Measurements from ENCODE around the gene MFAP2.

Gene MFAP2

DNA sequence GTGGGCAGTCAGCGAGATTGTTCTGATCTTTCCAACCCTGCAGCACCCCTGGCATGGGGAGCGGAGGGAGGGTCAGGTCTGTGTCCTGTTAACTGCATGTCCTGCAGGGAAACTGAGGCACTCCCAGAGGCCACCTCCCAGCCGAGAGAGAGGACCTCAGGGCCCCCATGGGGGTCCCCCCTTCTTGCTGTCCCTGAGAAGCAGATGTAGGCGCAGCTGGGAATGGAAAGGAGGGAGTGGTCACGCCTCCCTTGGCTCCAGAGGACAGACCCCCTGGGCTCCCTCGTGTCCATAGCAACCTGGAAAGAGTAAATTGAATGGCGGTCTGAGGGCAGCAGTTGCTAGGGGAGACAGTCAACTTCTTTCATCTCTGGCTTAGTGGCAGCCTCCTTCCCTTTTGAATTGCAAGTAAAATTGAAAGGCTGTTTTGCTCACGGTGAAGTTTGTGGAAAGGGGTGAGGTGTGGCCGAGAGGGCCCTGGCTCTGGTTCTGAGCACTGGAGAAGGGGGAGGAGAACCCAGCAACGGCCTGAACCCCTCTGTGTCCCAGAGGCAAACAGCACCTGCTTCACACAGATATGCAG, 53.8 kb downstream of the MFAP2 start:
- DNase-seq = no peak

DNA sequence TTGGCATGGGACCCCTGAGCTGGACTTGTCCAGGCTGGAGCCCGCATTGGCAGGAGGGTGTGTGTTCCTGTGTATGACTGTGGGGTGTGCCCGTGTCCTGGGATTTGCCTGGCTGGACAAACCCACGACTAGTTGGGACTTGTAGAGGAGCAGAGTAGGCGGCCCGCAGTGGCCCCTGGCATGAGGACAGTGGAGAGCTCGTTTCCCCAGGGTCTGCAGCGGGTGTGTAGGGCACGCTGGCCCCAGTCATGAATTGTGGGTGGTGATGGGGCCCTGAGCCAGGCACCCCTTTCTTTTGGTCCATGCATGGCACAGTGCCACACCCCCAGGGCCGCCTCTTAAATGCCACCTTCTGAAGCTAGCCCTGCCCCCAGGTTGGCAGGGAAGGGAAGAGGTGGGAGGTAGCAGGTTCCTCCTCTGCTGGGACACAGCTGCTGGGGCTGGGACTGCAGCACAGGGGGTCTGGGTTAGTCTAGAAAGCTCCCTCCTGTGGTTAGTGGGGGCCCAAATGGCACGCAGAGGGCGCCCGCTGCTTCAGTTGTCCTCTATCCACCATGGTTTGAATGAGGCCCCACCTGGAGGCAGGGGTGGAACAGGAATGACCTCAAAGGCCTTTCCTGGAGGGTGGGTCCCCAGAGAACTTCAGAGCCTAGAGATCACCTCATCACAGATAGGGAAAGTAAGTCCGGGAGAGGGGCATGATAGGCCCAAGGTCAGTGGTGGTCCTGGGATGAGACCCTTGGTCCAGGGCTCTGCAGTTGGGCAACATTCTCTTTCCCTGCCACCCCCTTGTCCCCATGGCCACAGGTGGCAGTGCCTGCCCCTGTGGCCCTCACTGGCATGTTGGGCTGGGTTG, 54.6 kb downstream of the MFAP2 start:
- no peak for DNase-seq

DNA sequence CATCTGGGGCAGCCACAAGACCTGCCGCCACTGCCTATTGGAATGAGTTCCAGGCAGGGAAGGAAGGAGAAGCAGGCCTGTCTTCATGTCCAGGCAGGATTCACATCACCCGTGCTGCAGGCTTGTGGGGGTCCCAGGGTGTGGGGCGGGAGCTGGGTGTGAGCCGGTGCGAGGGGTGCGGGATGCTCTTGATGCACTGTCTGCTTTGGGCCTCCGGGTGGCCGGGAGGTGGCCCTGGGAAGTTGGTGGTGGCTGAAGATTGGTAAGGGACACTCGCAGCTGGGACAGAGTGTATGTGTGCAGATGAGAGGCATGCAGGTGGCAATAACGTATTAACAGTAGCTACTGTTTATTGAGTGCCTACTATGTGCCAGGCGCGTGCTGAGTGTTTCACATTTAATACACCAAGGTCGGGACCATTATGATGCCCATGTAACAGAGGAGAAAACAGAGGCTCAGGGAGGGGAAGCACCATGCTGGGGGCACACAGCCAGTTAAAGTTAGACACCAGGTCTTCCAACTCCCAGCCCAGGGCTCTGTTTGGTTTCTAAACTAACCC, 55.4 kb downstream of the MFAP2 start:
- no peak for DNase-seq
